HUES48 (cell line): Measurements from ENCODE around the gene CTSD.

Experiments
- H3K27ac ChIP-seq: one replicate; pipeline ENCODE4 v1.7.0; 2013; ENCODE audit warnings: low read depth, low read length, inconsistent platforms
- H3K27me3 ChIP-seq: 2 replicates; pipeline ENCODE4 v1.6.1; 2013; ENCODE audit warnings: mild to moderate bottlenecking, low read length; ENCODE audit not compliant: control insufficient read depth, insufficient read depth
- H3K36me3 ChIP-seq: 2 replicates; pipeline ENCODE4 v1.6.1; 2013; ENCODE audit warnings: low read length; ENCODE audit not compliant: control insufficient read depth, insufficient read depth
- H3K4me1 ChIP-seq: 2 replicates; pipeline ENCODE4 v1.6.1; 2013; ENCODE audit warnings: mild to moderate bottlenecking, low read length; ENCODE audit not compliant: control insufficient read depth, insufficient read depth
- H3K4me3 ChIP-seq: 2 replicates; pipeline ENCODE4 v1.5.1; 2013; ENCODE audit warnings: mild to moderate bottlenecking, low read depth, low read length
- H3K9ac ChIP-seq: 2 replicates; pipeline ENCODE4 v1.6.1; 2013; ENCODE audit warnings: mild to moderate bottlenecking, low read depth, low read length, moderate library complexity
- H3K9me3 ChIP-seq: 2 replicates; pipeline ENCODE4 v1.6.1; 2013; ENCODE audit warnings: low read length; ENCODE audit not compliant: control insufficient read depth, insufficient read depth

CTSD gene

DNA sequence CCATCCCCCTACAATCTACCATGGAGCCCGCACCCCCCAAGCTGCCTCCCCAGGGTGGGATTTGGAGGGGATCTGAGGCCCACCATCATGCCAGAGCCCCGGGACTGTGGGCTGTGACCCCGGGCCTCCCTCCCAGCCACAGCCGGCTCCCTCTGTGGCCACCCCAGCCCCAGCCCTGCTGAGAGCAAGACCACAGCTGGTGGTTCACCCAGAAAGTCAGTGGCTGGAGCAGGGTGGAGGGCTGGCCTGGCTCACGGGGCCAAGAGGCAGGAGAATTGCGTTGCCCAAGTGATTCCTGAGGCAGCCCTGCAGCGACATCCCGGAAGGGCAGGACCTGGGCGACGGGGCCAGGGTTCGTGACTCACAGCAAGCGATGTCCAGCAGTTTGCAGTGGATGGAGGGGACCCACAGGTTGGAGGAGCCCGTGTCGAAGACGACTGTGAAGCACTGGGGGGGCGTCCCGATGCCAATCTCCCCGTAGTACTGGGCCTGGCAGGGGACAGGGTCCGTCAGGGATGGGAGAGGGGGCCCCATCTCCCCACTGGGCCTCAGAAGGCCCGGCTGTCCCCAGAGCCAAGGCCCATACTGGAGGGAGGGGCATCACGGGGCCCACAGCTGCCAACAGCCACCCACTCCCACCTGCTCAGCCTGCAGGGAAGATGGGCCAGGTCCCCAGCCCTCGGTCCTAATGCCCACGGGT, 4.4 kb downstream of the CTSD start:
- Histone ChIP-seq H3K4me1 (peaks cover 8% of the 10 kb centered on the region; the same call in 1 of the 2 replicates), H3K9ac (no peak overlapping the region), H3K36me3 (peaks cover 60% of the 10 kb centered on the region), H3K27ac (no peak overlapping the region), H3K9me3 (no peaks in the 10 kb centered on the region), H3K4me3 (no peak overlapping the region), H3K27me3 (no peaks in the 10 kb centered on the region)

DNA sequence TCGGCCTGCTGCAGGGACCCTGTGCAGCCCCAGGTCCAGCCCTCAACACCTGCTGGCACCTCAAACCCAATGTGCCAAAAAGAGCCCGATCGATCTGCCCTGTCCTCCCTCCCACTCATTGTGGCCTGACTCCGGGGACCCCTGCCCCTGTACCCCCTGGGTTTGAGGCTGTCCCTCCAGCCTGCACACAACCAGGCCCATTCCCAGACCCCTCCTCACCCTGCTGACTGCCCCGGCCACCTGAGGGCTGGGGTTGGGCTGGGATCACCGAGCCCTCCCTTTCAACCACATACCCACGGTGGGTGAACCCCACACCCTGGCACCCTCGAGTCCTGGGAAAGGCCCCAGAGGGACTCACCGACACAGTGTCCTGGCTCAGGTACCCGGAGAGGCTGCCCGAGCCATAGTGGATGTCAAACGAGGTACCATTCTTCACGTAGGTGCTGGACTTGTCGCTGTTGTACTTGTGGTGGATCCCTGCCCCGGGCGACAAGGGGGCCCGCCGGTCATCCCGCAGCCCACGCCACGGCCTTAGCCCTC, 5.0 kb downstream of the CTSD start:
- H3K4me1 ChIP-seq: peaks cover 8% of the 10 kb centered on the region; the same call in 1 of the 2 replicates
- H3K9me3 ChIP-seq: no peaks in the 10 kb centered on the region
- no peak overlapping the region for H3K9ac ChIP-seq
- H3K27ac ChIP-seq: no peak overlapping the region
- H3K4me3 ChIP-seq: no peak overlapping the region
- peaks cover 60% of the 10 kb centered on the region for H3K36me3 ChIP-seq
- no peaks in the 10 kb centered on the region for H3K27me3 ChIP-seq

DNA sequence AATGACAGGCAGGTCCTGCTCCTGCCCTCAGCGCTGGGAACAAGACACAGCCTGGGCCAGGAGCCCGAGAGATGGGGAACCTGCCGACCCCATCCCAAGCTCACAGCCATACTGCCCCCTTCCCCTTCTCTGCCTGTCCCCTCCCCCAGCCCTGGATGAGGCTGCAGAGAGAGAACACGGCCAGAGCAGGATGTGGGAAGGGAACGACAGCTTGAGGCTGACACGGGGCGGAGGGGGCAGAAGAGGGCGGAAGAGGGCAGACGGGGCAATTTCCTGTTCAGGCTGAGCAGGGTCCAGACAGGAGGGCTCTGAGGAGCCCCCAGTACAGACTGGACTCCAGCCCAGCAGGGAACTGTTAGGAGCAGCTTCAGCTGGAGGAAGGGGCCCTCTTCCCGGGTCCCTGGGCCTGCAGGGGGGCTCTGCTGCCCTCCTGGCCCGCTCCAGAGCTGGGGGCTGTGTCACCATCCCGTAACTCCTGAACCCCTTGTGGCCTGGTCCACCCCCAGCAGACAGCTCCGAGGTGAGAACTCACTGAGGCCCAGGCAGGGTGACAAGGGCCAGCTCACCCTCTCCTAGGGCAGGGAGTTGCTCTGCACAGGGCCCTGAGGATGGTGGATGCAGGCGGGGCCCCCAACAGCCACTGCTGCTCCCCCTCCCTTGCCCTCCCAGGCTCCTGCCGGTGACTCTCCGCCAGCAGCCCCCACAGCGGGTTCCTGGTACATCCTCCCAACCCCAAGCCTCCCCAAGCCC, 5.7 kb downstream of the CTSD start:
- no peak overlapping the region for H3K4me3 ChIP-seq
- no peaks in the 10 kb centered on the region for H3K27me3 ChIP-seq
- H3K36me3 ChIP-seq: peaks cover 65% of the 10 kb centered on the region
- no peak overlapping the region for H3K27ac ChIP-seq
- no peaks in the 10 kb centered on the region for H3K9me3 ChIP-seq
- peaks cover 7% of the 10 kb centered on the region; the same call in 1 of the 2 replicates for H3K4me1 ChIP-seq
- H3K9ac ChIP-seq: no peak overlapping the region

DNA sequence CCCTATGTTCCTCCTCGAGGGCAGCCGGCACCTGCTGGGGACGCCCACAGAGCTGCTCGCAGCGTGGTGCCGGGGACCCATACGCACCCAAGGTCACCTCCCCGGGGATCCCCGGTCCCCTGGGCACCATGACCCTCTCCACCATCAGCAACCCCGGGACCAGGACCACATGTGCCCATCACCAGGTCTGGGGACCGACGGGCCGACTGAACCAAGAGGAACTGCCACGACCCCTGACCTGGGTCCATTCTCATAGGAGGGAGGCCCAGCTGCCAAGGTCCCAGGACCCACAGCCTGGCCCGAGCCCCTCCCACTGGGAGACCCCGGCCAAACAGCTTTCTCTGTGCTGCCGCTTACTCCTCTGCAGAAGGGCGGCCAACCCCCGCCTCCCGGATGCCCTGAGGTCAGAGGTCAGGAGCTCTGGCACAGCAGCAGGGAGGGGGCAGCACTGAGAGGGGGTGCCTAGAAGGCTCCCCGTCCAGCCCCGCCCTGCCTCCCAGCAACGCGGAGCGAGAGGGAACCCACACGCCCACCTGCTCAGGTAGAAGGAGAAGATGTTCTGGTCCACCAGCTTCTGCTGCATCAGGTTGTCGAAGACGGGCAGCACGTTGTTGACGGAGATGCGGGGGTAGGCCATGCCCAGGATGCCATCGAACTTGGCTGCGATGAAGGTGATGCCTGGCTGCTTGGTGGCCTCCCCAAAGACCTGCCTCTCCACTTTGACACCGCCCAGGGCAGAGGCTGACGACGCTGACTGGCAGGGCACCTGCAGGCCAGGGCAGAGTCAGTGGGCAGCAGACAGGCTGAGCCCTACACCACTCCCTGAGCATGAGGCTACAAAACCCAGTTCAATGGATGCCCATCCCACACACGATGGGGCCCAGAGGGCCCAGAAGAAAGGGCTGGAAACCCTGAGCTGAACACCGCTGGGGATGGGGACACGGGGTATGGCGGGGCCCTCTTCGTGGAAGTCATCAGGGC, 6.6 kb downstream of the CTSD start:
- Histone ChIP-seq H3K27me3 (no peaks in the 10 kb centered on the region), H3K4me3 (no peak overlapping the region), H3K4me1 (no peaks in the 10 kb centered on the region), H3K9me3 (no peaks in the 10 kb centered on the region), H3K9ac (no peak overlapping the region), H3K27ac (no peak overlapping the region), H3K36me3 (peaks cover 69% of the 10 kb centered on the region)

DNA sequence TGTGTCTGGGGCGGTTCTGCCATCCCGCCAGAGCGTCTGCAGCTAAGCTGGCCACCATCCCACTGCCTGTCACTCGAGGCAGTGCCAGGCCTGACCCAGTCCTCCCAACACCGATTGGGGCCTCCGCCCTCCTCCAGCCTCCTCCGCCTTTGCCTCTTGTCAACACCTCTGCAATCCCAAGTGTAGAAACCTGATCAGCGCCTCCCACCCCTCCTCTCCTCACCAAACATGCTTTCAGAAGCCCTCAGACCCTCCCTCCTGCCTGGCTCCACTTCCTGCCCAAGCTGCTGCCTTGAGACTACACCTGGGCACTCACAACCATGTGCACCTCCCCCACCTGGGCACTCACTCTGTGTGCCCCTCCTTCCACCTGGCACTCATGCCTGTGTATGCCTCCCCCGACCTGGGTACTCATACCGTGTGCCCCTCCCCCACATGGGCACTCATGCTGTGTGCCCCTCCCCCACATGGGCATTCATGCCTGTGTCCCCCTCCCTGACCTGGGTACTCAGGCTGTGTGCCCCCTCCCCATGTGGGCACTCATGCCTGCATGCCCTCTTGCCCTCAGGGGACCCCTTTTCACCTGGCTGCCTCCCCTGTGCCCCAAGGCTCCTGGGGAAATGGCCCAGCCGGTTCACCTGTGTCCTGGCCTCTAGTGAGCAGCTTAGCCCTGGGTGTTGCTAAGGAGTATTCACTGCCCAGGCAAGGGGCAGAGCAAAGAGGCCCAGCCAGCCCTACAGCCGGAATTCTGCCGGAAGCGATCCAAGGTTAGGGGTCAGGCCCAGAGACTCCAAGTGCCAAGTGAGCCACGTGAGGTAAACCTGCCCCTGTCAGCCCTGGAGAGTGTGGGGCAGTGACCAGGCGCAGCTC, 7.8 kb downstream of the CTSD start:
- H3K4me3 ChIP-seq: no peak overlapping the region
- H3K4me1 ChIP-seq: no peaks in the 10 kb centered on the region
- no peak overlapping the region for H3K27ac ChIP-seq
- peaks cover 64% of the 10 kb centered on the region for H3K36me3 ChIP-seq
- no peaks in the 10 kb centered on the region for H3K9me3 ChIP-seq
- H3K9ac ChIP-seq: no peak overlapping the region
- no peaks in the 10 kb centered on the region for H3K27me3 ChIP-seq

DNA sequence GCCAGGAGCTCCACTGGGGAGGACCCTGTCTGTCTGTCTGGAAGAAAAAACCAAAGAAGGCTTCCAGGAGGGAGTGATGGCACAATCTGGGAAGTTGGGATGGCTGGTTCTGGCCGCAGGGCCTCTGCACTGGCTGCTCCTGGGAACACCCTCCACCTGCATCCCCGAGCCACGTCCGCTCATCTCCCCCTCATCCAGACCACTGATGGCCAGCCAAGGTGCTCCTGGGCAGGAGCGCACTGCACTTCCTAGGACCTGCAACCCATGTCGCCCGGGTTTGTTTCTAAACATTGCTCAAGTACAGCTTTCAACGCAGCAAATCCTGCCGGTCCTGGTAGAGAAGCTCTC, 8.4 kb downstream of the CTSD start:
- H3K27ac ChIP-seq: no peak overlapping the region
- H3K27me3 ChIP-seq: peaks cover 2% of the 10 kb centered on the region
- no peaks in the 10 kb centered on the region for H3K4me1 ChIP-seq
- H3K4me3 ChIP-seq: no peak overlapping the region
- H3K9me3 ChIP-seq: no peaks in the 10 kb centered on the region
- peaks cover 58% of the 10 kb centered on the region for H3K36me3 ChIP-seq
- no peak overlapping the region for H3K9ac ChIP-seq

DNA sequence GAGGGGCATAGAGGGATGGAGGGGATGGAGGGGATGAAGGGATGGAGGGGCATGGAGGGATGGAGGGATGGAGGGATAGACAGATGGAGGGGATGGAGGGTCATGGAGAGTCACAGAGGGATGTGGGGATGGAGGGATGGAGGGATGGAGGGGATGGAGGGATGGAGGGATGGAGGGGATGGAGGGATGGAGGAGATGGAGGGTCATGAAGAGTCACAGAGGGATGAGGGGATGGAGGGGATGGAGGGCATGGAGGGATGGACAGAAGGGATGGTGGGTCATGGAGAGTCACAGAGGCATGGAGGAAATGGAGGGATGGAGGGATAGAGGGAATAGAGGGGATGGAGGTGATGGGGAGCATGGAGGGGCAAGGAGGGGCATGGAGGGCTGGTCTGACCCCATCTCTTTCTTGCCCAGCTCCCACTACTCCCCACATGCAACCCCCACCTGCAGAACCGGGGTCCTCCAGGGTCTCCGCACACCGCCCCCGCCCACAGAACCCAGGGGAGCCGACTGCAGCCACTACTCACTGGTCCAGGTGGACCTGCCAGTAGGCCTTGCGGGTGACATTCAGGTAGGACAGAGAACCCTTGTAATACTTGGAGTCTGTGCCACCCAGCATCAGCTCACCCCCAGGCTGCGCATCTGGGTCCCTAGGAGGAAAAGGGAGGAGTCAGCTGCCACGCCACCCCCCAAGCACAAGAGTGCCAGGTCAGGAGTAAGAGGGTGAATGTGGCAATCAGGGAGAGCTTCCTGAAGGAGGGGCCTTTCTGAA, 9.2 kb downstream of the CTSD start:
- Histone ChIP-seq H3K36me3 (peaks cover 51% of the 10 kb centered on the region), H3K27ac (no peak overlapping the region), H3K4me1 (no peaks in the 10 kb centered on the region), H3K27me3 (peaks cover 9% of the 10 kb centered on the region), H3K9ac (no peak overlapping the region), H3K4me3 (no peak overlapping the region), H3K9me3 (no peaks in the 10 kb centered on the region)

DNA sequence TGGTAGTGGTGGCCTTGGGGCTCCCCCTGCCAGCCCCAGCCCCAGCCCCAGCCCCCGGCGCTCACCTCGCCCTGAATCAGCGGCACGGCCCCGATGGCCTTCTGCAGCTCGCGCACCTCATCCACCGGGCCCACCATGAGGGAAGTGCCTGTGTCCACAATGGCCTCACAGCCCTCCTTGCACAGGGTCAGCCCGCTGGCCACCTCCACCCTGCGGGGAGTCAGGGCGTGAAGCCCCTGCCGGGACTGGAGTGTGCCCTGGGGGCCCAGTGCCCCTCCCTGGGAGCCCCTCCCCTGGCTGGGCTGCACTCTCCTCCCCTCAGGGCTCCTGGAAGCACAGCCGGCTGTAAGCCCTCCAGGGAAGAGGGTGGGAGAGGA, 9.8 kb downstream of the CTSD start:
- no peaks in the 10 kb centered on the region for H3K9me3 ChIP-seq
- H3K36me3 ChIP-seq: peaks cover 45% of the 10 kb centered on the region
- H3K27me3 ChIP-seq: peaks cover 16% of the 10 kb centered on the region
- H3K9ac ChIP-seq: no peak overlapping the region
- no peak overlapping the region for H3K27ac ChIP-seq
- no peak overlapping the region for H3K4me3 ChIP-seq
- H3K4me1 ChIP-seq: no peaks in the 10 kb centered on the region

DNA sequence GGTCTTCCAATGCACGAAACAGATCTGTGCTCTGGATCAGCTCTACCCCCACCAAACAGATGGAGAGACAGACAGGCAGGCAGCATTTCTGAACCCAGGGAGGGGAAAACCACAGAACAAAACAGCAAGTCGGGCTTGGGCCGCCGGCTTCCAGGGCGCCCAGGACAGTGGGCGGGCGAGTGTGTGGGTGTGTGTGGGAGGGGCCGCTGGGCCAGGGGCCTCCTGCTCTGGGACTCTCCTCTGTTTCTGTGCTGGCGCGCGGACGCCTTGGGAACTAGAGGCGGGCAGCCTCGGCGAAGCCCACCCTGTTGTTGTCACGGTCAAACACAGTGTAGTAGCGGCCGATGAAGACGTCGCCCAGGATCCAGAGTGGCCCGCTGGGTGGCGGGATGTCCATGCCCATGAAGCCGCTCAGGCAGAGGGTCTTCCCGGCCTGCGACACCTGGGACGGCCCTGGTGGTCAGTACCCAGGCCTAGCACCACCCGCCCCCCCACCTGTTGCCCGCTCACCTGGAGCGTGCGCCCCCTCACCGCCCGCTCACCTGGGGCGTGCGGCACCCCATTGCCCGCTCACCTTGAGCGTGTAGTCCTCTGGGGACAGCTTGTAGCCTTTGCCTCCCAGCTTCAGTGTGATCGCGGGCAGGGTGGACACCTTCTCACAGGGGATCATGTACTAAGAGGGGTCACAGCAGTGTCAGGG, 10.3 kb downstream of the CTSD start:
- Histone ChIP-seq H3K4me1 (no peaks in the 10 kb centered on the region), H3K27ac (no peak overlapping the region), H3K4me3 (no peak overlapping the region), H3K36me3 (peaks cover 40% of the 10 kb centered on the region), H3K27me3 (peaks cover 21% of the 10 kb centered on the region), H3K9ac (no peak overlapping the region), H3K9me3 (no peaks in the 10 kb centered on the region)
